IMR-90 (cell line): ENCODE results near the gene TBCD. TPM values are rescaled to one million over a fixed set of nuclear protein-coding genes. Genes with fewer than 3 reads are reported as not detected.
A peak's percentile ranks its signal among the peaks of the same experiment; 100 is the strongest.

Experiments used
- ATAC-seq: fragments of 200-7000 bp; cut with Tn5 transposase; 2 replicates; pipeline ENCODE4 v1.9.1; 2020; ENCODE audit warnings: low read depth, mild to moderate bottlenecking, moderate library complexity
- BruUV-seq: library from RNA; stranded (reverse); fragments of 400-500 nt; replicated peaks from 2 replicates; lab custom pipeline; 2021; lab: Mats Ljungman, UMichigan
- CTCF ChIA-PET: fragments of 300-600 bp; formaldehyde crosslinking; extraction: SDS; loops from one replicate; lab custom pipeline; 2021; ENCODE audit warnings: antibody characterized with exemption; lab: Yijun Ruan, JAX
- POLR2A ChIA-PET: fragments of 300-600 bp; sonication (Branson Sonifier 250); formaldehyde crosslinking; loops from one replicate; lab custom pipeline; 2022; ENCODE audit warnings: antibody characterized with exemption; ENCODE audit not compliant: unreplicated experiment; lab: Charles Lee
- DNase-seq: peaks from one replicate; pipeline ENCODE4 v3.0.0; 2013
- H2AFZ ChIP-seq: replicated peaks from 2 replicates; pipeline ENCODE3; 2013; ENCODE audit warnings: low read length, mild to moderate bottlenecking; ENCODE audit not compliant: poor library complexity
- H2AK5ac ChIP-seq: 2 replicates; pipeline ENCODE4 v1.6.1; 2013; ENCODE audit warnings: low read depth, low read length, inconsistent platforms
- H2AK9ac ChIP-seq: replicated peaks from 2 replicates; pipeline ENCODE3; 2013; ENCODE audit warnings: mild to moderate bottlenecking, low read depth, low read length, moderate library complexity; ENCODE audit not compliant: poor library complexity
- H2BK120ac ChIP-seq: 2 replicates; pipeline ENCODE4 v1.6.1; 2013; ENCODE audit warnings: low read depth, low read length, inconsistent platforms
- H2BK15ac ChIP-seq: 3 replicates; pipeline ENCODE4 v1.6.1; 2013; ENCODE audit warnings: low read depth, low read length, inconsistent platforms
- H2BK20ac ChIP-seq: 2 replicates; pipeline ENCODE4 v1.6.1; 2013; ENCODE audit warnings: low read depth, mild to moderate bottlenecking, inconsistent platforms, low read length, moderate library complexity
- H2BK5ac ChIP-seq: 2 replicates; pipeline ENCODE4 v1.6.1; 2013; ENCODE audit warnings: mild to moderate bottlenecking, low read depth, low read length, inconsistent platforms; ENCODE audit not compliant: poor library complexity, severe bottlenecking
- H3K14ac ChIP-seq: replicated peaks from 2 replicates; pipeline ENCODE4 v1.6.1; 2013; ENCODE audit warnings: low read depth, low read length, inconsistent platforms
- H3K18ac ChIP-seq: 2 replicates; pipeline ENCODE4 v1.6.1; 2013; ENCODE audit warnings: low read depth, low read length, control low read depth
- H3K23ac ChIP-seq: 2 replicates; pipeline ENCODE4 v1.6.1; 2013; ENCODE audit warnings: low read depth, low read length, inconsistent platforms
- H3K27ac ChIP-seq: 2 replicates; pipeline ENCODE4 v1.5.1; 2013; ENCODE audit warnings: mild to moderate bottlenecking, control low read depth, low read length; ENCODE audit not compliant: insufficient read depth
- H3K27me3 ChIP-seq: 2 replicates; pipeline ENCODE4 v1.6.1; 2013; ENCODE audit warnings: low read length; ENCODE audit not compliant: control insufficient read depth, insufficient read depth
- H3K36me3 ChIP-seq: 2 replicates; pipeline ENCODE4 v1.6.1; 2013; ENCODE audit warnings: low read length, mixed read lengths; ENCODE audit not compliant: control insufficient read depth, insufficient read depth
- H3K4ac ChIP-seq: 2 replicates; pipeline ENCODE4 v1.6.1; 2013; ENCODE audit warnings: low read depth, low read length, inconsistent platforms
- H3K4me1 ChIP-seq: 2 replicates; pipeline ENCODE4 v1.6.1; 2013; ENCODE audit warnings: low read length, mixed read lengths; ENCODE audit not compliant: control insufficient read depth, insufficient read depth
- H3K4me2 ChIP-seq: 2 replicates; pipeline ENCODE4 v1.6.1; 2013; ENCODE audit warnings: low read depth, mild to moderate bottlenecking, control low read depth, low read length, moderate library complexity
- H3K4me3 ChIP-seq: 2 replicates; pipeline ENCODE4 v1.5.1; 2013; ENCODE audit warnings: low read depth, mild to moderate bottlenecking, control low read depth, low read length, moderate library complexity; ENCODE audit not compliant: insufficient read depth
- H3K56ac ChIP-seq: 2 replicates; pipeline ENCODE4 v1.6.1; 2013; ENCODE audit warnings: low read length, inconsistent platforms; ENCODE audit not compliant: insufficient read depth; ENCODE audit errors: extremely low read depth
- H3K79me1 ChIP-seq, 2 experiments: 2 replicates each; pipeline ENCODE4 v1.6.1; 2013; ENCODE audit warnings: low read length in 2 of 2, inconsistent platforms in 1 of 2, low read depth in 1 of 2
- H3K9ac ChIP-seq: 2 replicates; pipeline ENCODE4 v1.6.1; 2013; ENCODE audit warnings: low read depth, low read length, control low read depth
- H3K9me1 ChIP-seq: 2 replicates; pipeline ENCODE4 v1.6.1; 2013; ENCODE audit warnings: low read length, inconsistent platforms; ENCODE audit not compliant: insufficient read depth
- H3K9me3 ChIP-seq: 2 replicates; pipeline ENCODE4 v1.6.1; 2013; ENCODE audit warnings: low read length; ENCODE audit not compliant: control insufficient read depth, insufficient read depth
- H4K20me1 ChIP-seq: 2 replicates; pipeline ENCODE4 v1.6.1; 2013; ENCODE audit warnings: low read length, inconsistent platforms; ENCODE audit not compliant: insufficient read depth
- H4K5ac ChIP-seq: 2 replicates; pipeline ENCODE4 v1.6.1; 2013; ENCODE audit warnings: mild to moderate bottlenecking, low read depth, low read length, control low read depth
- H4K8ac ChIP-seq, 2 experiments: 2 replicates each; pipeline ENCODE4 v1.6.1; 2013; ENCODE audit warnings: low read depth in 2 of 2, low read length in 2 of 2, control low read depth in 1 of 2, inconsistent platforms in 1 of 2
- H4K91ac ChIP-seq: 2 replicates; pipeline ENCODE4 v1.6.1; 2013; ENCODE audit warnings: low read depth, low read length, inconsistent platforms; ENCODE audit not compliant: insufficient read depth
- BHLHE40 ChIP-seq: fragments of 150-350 bp; IDR thresholded peaks from 2 replicates; pipeline ENCODE4 v1.6.1; 2016; ENCODE audit warnings: mild to moderate bottlenecking, low read depth, low read length
- CEBPB ChIP-seq: IDR thresholded peaks from 2 replicates; pipeline ENCODE4 v1.6.1; 2012; ENCODE audit warnings: low read depth, low read length, improper control_type of control experiment
- ELK1 ChIP-seq: fragments of 150-350 bp; IDR thresholded peaks from 2 replicates; pipeline ENCODE4 v1.6.1; 2016; ENCODE audit warnings: low read depth, mild to moderate bottlenecking, low read length, moderate library complexity, borderline replicate concordance
- MAZ ChIP-seq: IDR thresholded peaks from 2 replicates; pipeline ENCODE4 v1.6.1; 2012; ENCODE audit warnings: low read depth, mild to moderate bottlenecking, low read length, improper control_type of control experiment, moderate library complexity, borderline replicate concordance
- MXI1 ChIP-seq: IDR thresholded peaks from 2 replicates; pipeline ENCODE4 v1.6.1; 2012; ENCODE audit warnings: low read depth, mild to moderate bottlenecking, low read length, moderate library complexity, borderline replicate concordance
- RAD21 ChIP-seq: IDR thresholded peaks from 2 replicates; pipeline ENCODE4 v1.6.1; 2012; ENCODE audit warnings: low read length, improper control_type of control experiment
- RCOR1 ChIP-seq: IDR thresholded peaks from 2 replicates; pipeline ENCODE4 v1.6.1; 2012; ENCODE audit warnings: mild to moderate bottlenecking, low read length, improper control_type of control experiment; ENCODE audit not compliant: insufficient replicate concordance
- WGBS, 2 experiments: methylation state at CpG; one replicate each; pipeline versions ENCODE4 v1.1.5 to v1.1.7; 2013; ENCODE audit warnings: missing lambda C conversion rate in 2 of 2; ENCODE audit not compliant: insufficient read length in 1 of 2; ENCODE audit errors: extremely low coverage in 2 of 2; 5-methylcytosine and 5-hydroxymethylcytosine counted together
- dilution Hi-C: fragments of 300-500 bp; cut with HindIII; formaldehyde crosslinking; loops from one replicate; pipeline ENCODE4 v1.14.3; 2018; ENCODE audit warnings: low sequenced_read_pairs; ENCODE audit not compliant: unreplicated experiment
- in situ Hi-C: fragments of 300-500 bp; cut with MboI; formaldehyde crosslinking; loops from 3 replicates; pipeline ENCODE4 v1.14.3; 2019; ENCODE audit warnings: low sequenced_read_pairs, inconsistent platforms, mixed read lengths
- intact Hi-C: fragments of 100-400 bp; cut with micrococcal nuclease; formaldehyde crosslinking; loops from 2 replicates; pipeline ENCODE4 v1.10.0; 2022
- polyA plus RNA-seq, 3 experiments: library from polyadenylated mRNA; depleted of rRNA; stranded (reverse); fragments of >200 nt; gene quantifications; 2 replicates each; pipeline ENCODE4 v1.2.3, GENCODE V29; 2012; ENCODE audit warnings: low replicate concordance in 1 of 3
- total RNA-seq: library from RNA; depleted of rRNA; stranded (reverse); fragments of >200 nt; gene quantifications from 2 replicates; pipeline ENCODE4 v1.2.3, GENCODE V29; 2012
- TF ChIP-seq, protein P1 (sequence below): fragments of 150-350 bp; IDR thresholded peaks from 2 replicates; pipeline ENCODE4 v1.6.1; 2017; ENCODE audit warnings: mild to moderate bottlenecking, antibody characterized with exemption, low read length, low read depth
- TF ChIP-seq, protein P2 (sequence below): conservative IDR thresholded peaks from 2 replicates; pipeline ENCODE4 v1.5.1; 2012; ENCODE audit warnings: mild to moderate bottlenecking, low read depth, low read length, improper control_type of control experiment

TBCD gene
- total and polyA plus RNA-seq, 2 of the 4 experiments (the other 2 are of a cell fraction): 21.9 to 54.5 TPM

DNA sequence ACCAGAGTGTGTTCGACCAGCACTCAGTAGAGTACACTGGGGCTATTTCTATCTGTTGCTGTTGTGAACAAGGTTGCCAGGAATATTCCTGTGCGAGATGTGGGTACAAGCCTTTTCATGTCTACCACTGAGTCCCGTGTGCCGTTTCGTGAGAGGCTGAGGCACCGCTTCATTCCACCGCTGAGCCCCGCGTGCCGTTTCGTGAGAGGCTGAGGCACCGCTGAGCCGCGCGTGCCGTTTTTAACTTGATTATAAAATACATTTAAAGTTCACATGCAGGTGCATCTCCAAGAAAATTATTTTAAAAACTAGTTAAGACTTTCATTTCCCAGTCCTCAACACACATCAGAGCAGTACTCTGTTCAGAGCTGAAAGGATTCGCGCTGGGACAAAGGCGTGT is 166.6 kb downstream of the TBCD start:
- Histone ChIP-seq H3K27me3 (no peaks in the 10 kb centered on the region), H3K27ac (no peak overlapping the region), H2BK5ac (no peak overlapping the region), H2BK120ac (no peak overlapping the region), H3K9ac (no peak overlapping the region), H2BK20ac (no peak overlapping the region), H2AFZ (no peak overlapping the region), H3K4me2 (no peak overlapping the region), H3K9me3 (no peaks in the 10 kb centered on the region), H3K36me3 (peaks cover 6% of the 10 kb centered on the region), H4K5ac (no peak overlapping the region), H2AK5ac (no peak overlapping the region), H3K14ac (no peak overlapping the region), H3K23ac (no peak overlapping the region), H3K4ac (no peak overlapping the region), H2BK15ac (no peak overlapping the region), H3K79me1 (peaks cover 0 to 3% of the 10 kb centered on the region in 2 experiments; a peak in 1 of 4 replicates), H3K18ac (no peak overlapping the region), H3K56ac (no peak overlapping the region), H2AK9ac (peak overlapping the region; percentile 34), H4K20me1 (peaks cover 3% of the 10 kb centered on the region; the same call in 1 of the 2 replicates), H4K8ac (no peak overlapping the region), H3K4me1 (no peaks in the 10 kb centered on the region), H4K91ac (no peak overlapping the region), H3K4me3 (no peak overlapping the region), H3K9me1 (no peaks in the 10 kb centered on the region; the same call in 1 of the 2 replicates)
- intact Hi-C loops (no loop called here), in situ Hi-C loops (no loop called here), dilution Hi-C loops (no loop called here)
- BruUV-seq: no TSS peak
- 100% methylated on average over 2 of the region's 19 CpGs; no CpG with 5 or more reads in 1 of the 2 experiments for WGBS, 2 experiments
- TF ChIP-seq RCOR1 (no peak), MXI1 (no peak), BHLHE40 (no peak), RAD21 (no peak), CEBPB (no peak), ELK1 (no peak), MAZ (no peak)
- TF ChIP-seq, protein P1, sequence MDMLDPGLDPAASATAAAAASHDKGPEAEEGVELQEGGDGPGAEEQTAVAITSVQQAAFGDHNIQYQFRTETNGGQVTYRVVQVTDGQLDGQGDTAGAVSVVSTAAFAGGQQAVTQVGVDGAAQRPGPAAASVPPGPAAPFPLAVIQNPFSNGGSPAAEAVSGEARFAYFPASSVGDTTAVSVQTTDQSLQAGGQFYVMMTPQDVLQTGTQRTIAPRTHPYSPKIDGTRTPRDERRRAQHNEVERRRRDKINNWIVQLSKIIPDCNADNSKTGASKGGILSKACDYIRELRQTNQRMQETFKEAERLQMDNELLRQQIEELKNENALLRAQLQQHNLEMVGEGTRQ: no peak
- TF ChIP-seq, protein P2, sequence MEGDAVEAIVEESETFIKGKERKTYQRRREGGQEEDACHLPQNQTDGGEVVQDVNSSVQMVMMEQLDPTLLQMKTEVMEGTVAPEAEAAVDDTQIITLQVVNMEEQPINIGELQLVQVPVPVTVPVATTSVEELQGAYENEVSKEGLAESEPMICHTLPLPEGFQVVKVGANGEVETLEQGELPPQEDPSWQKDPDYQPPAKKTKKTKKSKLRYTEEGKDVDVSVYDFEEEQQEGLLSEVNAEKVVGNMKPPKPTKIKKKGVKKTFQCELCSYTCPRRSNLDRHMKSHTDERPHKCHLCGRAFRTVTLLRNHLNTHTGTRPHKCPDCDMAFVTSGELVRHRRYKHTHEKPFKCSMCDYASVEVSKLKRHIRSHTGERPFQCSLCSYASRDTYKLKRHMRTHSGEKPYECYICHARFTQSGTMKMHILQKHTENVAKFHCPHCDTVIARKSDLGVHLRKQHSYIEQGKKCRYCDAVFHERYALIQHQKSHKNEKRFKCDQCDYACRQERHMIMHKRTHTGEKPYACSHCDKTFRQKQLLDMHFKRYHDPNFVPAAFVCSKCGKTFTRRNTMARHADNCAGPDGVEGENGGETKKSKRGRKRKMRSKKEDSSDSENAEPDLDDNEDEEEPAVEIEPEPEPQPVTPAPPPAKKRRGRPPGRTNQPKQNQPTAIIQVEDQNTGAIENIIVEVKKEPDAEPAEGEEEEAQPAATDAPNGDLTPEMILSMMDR: no peak
- ChIA-PET CTCF (no interaction called here), POLR2A (no interaction called here)
- DNase-seq (no peak), ATAC-seq (no peak)
